GM06990 (cell line): ENCODE data around the gene PPP4R2.
"Not testable (repeated sequence)": the region's sequence is repeated elsewhere in the genome, so short reads cannot be mapped to it uniquely, and the experiment has no call there.

Experiments used
- DNase-seq: peaks from one replicate; pipeline ENCODE4 v3.0.0-alpha.2; 2011; ENCODE audit not compliant: insufficient read length; ENCODE audit errors: extremely low read depth
- H3K27me3 ChIP-seq: replicated peaks from 2 replicates; pipeline ENCODE4 v1.6.0; 2011; ENCODE audit warnings: low read length; ENCODE audit not compliant: control insufficient read depth, insufficient read depth
- H3K36me3 ChIP-seq: 2 replicates; pipeline ENCODE4 v1.5.1; 2011; ENCODE audit warnings: low read length; ENCODE audit not compliant: control insufficient read depth, insufficient read depth
- H3K4me3 ChIP-seq: replicated peaks from 2 replicates; pipeline ENCODE4 v1.5.1; 2011; ENCODE audit warnings: low read depth, mild to moderate bottlenecking, control low read depth, low read length
- TF ChIP-seq, protein P1 (sequence below): IDR thresholded peaks from 2 replicates; pipeline ENCODE4 v1.5.1; 2011; ENCODE audit warnings: low read length, control low read depth, mild to moderate bottlenecking, inconsistent platforms; ENCODE audit not compliant: insufficient read depth, poor library complexity, severe bottlenecking

PPP4R2 gene

DNA sequence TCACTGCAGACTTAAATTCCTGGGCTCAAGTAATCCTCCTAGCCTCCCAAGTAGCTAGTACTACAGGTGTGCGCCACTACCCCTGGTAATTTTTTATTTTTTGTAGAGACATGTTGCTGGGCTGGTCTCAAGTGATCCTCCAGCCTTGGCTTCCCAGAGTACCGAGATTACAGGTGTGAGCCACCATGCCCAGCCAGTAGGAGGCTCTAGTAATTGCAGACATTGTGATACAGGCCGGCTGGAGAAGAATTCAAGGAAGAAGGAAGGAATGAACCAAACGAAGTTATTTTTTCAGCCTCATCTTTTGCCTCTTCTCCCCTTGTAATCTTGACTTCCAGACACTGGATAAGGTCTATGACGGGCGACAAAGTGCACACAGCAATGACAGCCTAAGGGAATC, 3.2 kb upstream of the PPP4R2 start:
- TF ChIP-seq, protein P1, sequence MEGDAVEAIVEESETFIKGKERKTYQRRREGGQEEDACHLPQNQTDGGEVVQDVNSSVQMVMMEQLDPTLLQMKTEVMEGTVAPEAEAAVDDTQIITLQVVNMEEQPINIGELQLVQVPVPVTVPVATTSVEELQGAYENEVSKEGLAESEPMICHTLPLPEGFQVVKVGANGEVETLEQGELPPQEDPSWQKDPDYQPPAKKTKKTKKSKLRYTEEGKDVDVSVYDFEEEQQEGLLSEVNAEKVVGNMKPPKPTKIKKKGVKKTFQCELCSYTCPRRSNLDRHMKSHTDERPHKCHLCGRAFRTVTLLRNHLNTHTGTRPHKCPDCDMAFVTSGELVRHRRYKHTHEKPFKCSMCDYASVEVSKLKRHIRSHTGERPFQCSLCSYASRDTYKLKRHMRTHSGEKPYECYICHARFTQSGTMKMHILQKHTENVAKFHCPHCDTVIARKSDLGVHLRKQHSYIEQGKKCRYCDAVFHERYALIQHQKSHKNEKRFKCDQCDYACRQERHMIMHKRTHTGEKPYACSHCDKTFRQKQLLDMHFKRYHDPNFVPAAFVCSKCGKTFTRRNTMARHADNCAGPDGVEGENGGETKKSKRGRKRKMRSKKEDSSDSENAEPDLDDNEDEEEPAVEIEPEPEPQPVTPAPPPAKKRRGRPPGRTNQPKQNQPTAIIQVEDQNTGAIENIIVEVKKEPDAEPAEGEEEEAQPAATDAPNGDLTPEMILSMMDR: no peak
- H3K36me3 ChIP-seq: no peaks in the 10 kb centered on the region
- DNase-seq: no peak
- no peaks in the 10 kb centered on the region for H3K27me3 ChIP-seq
- no peak overlapping the region for H3K4me3 ChIP-seq

DNA sequence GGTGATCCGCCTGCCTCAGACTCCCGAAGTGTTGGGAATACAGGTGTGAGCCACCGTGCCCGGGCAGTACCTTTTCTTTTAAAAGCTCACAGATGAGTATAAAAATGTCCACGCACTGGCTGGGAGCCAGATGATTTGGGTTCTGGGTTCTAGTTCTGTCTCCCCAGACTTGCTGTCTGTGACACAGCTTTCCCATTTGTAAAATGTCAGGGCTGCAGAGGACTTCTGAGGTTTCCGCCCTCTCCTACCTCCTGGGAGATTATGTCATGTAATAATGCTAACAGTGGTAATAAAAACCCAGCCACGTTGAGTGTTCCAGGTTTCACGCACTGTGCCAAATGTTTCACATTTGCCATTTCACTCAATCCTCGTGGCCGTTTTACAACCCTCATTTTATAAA, 1.3 kb upstream of the PPP4R2 start:
- no peak overlapping the region for H3K4me3 ChIP-seq
- TF ChIP-seq, protein P1: no peak
- H3K36me3 ChIP-seq: peaks cover 1% of the 10 kb centered on the region; the same call in 1 of the 2 replicates
- DNase-seq: no peak
- no peaks in the 10 kb centered on the region for H3K27me3 ChIP-seq

DNA sequence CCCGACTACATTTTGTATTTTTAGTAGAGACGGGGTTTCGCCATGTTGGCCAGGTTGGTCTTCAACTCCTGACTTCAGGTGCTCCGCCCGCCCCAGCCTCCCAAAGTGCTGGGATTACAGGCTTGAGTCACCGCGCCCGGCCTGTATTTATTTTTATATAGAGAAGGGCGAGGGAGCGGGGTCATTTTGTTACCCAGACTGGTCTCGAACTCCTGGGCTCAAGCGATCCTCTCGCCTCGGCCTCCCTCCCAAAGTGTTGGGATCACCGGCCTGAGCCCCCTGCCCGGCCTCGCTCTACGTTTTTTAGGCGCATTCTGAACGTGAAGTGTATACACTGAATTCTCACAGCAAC, 514 bp upstream of the PPP4R2 start:
- Histone ChIP-seq H3K27me3 (no peaks in the 10 kb centered on the region), H3K36me3 (peaks cover 1% of the 10 kb centered on the region; the same call in 1 of the 2 replicates), H3K4me3 (peak overlapping the region; percentile 51)
- no peak for DNase-seq
- TF ChIP-seq, protein P1: no peak

DNA sequence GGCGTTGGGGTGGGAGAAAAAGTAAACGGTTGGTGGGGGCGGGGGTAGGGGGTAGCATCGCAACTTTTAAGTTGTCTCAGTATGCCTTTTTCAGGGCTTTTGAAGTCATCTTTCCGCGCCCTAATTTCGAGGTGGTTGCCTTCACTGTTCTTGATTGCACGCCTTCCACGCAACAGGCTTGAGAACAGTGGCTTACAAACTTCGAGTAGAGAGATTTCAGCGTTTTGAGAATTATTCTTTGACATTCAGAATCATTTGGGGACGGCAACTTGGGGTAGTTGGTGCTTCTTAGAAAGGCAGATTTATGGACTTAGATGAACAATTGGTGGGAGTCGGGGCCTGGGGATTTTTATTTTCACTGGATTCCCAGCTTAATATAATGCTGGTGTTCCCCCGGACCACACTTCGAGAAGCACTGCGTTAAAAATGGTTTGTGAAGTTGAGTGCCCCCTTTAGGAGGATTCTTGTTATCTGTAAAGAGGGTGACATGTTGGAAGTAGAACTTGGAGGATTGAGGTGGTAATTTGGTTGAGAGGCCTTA, 880 bp downstream of the PPP4R2 start:
- Histone ChIP-seq H3K27me3 (no peaks in the 10 kb centered on the region), H3K4me3 (peak overlapping the region; percentile 89), H3K36me3 (peaks cover 1% of the 10 kb centered on the region)
- TF ChIP-seq, protein P1: peak; percentile 58
- DNase-seq: no peak

DNA sequence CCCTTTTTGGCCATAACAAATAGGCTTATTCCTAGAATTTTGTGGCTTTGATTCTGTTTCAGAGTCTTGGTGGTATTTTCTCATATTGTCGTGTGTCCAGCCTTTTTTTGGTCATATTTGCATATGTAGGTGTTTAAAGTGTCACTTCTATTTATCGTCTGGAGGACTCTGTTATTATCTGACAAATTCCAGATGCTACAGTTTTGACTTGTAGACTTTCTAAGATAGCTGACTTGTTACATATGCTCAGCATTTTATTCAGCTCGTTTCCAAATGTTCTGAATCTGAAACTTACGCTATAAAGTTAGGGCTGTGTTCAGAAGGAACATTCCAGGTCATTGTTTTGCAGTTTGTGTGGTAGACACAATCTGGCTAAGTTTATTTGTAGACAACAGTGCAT, 1.9 kb downstream of the PPP4R2 start:
- TF ChIP-seq, protein P1: no peak
- H3K4me3 ChIP-seq: peak overlapping the region; percentile 89
- no peaks in the 10 kb centered on the region for H3K27me3 ChIP-seq
- DNase-seq: no peak
- H3K36me3 ChIP-seq: peaks cover 1% of the 10 kb centered on the region

DNA sequence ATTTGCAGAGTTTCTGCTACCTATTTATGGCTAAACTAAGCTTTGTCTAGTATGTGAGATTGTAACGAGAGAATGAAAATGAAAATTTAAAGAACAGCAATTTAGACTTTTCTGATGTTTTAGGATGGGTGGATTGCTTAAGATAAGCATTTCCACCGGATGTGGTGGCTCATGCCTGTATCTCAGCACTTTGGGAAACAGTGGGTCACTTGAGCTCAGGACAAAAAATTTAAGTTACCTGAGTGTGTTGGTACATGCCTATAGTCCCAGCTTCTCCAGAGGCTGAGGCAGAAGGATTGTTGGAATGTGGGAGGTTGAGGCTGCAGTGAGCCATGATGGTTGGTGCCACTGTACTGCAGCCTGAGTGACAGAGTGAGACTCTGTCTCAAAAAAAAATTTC, 3.3 kb downstream of the PPP4R2 start:
- H3K36me3 ChIP-seq: peaks cover 4% of the 10 kb centered on the region
- DNase-seq: no peak
- TF ChIP-seq, protein P1: no peak
- H3K27me3 ChIP-seq: no peaks in the 10 kb centered on the region
- H3K4me3 ChIP-seq: peak overlapping the region; percentile 89

DNA sequence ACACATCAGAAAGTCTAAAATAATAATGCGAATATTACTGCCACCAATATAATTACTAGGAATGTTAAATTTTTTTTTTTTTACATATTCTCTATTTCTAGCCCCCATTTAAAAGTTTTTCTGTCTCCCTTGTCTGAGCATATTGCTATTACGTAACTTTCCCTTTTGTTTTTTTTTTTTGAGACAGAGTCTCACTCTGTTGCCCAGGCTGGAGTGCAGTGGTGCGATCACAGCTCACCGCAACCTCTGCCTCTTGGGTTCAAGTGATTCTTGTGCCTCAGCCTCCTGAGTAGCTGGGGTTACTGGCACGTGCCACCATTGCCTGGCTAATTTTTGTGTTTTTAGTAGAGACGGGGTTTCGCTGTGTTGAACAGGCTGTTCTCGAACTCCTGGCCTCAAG, 6.4 kb downstream of the PPP4R2 start:
- not testable (repeated sequence) for H3K4me3 ChIP-seq, H3K27me3 ChIP-seq, H3K36me3 ChIP-seq, DNase-seq
